Measurements from ENCODE around the gene FOXI1.

FOXI1 gene

DNA sequence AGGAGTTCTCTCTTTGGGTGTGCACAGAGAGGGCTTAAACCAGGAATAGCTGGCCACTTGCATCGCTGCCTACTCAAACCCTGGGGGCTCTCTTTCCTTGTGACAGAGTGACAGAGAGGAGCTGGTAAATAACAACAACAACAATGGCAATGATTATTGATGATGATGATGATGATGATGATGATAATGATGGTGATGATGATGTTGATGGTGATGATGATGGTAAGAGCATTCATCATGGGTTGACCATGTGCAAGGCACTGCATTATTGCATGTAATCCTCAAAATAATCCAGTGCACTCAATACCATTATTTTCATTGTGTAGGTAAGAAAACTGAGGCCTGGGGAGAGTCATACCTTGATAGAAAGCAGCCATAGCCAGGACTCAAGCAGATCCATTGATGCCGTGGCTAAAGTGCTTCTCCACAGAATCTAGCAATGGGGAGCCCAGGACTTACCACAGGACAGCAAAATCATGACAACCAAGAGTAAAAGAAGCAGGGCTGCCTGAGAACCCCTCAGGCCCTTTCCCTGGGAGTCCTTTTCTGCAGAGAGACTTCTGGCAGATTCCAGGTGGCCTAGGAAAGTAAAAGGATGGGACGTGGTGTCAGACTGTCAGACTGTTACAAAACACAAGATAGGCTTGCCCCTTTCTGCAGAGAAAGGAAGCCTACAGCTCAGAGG is 4.8 kb downstream of the FOXI1 start:
- Histone ChIP-seq H3K9me3 (ENCODE audit: control insufficient read depth, low read length) (peaks cover 4% of the 10 kb centered on the region), H3K4me1 (ENCODE audit: control insufficient read depth, insufficient read depth, low read length) (no peaks in the 10 kb centered on the region), H3K4me3 (ENCODE audit: low read length) (no peak overlapping the region), H3K36me3 (ENCODE audit: control insufficient read depth, insufficient read depth, low read length, severe bottlenecking) (no peaks in the 10 kb centered on the region), H3K9ac (ENCODE audit: low read length) (no peak overlapping the region), H3K27me3 (replicated peaks; ENCODE audit: control insufficient read depth, insufficient read depth, low read length) (peaks cover 29% of the 10 kb centered on the region)
- no peak for DNase-seq (ENCODE audit: low read depth)

GRCh38 chr5:170111088-170111785 is 5.5 kb downstream of the FOXI1 start:
- Histone ChIP-seq H3K4me3 (ENCODE audit: low read length) (no peak overlapping the region), H3K27me3 (replicated peaks; ENCODE audit: control insufficient read depth, insufficient read depth, low read length) (peaks cover 29% of the 10 kb centered on the region), H3K4me1 (ENCODE audit: control insufficient read depth, insufficient read depth, low read length) (no peaks in the 10 kb centered on the region), H3K9me3 (ENCODE audit: control insufficient read depth, low read length) (peaks cover 4% of the 10 kb centered on the region), H3K9ac (ENCODE audit: low read length) (no peak overlapping the region), H3K36me3 (ENCODE audit: control insufficient read depth, insufficient read depth, low read length, severe bottlenecking) (no peaks in the 10 kb centered on the region)
- no peak for DNase-seq (ENCODE audit: low read depth)

GRCh38 chr5:170112876-170113521 is 7.3 kb downstream of the FOXI1 start:
- no peak overlapping the region for H3K4me3 ChIP-seq (ENCODE audit: low read length)
- no peak overlapping the region for H3K9ac ChIP-seq (ENCODE audit: low read length)
- H3K4me1 ChIP-seq (ENCODE audit: control insufficient read depth, insufficient read depth, low read length) = no peaks in the 10 kb centered on the region
- H3K27me3 ChIP-seq (replicated peaks; ENCODE audit: control insufficient read depth, insufficient read depth, low read length) = peaks cover 24% of the 10 kb centered on the region
- peaks cover 4% of the 10 kb centered on the region for H3K9me3 ChIP-seq (ENCODE audit: control insufficient read depth, low read length)
- H3K36me3 ChIP-seq (ENCODE audit: control insufficient read depth, insufficient read depth, low read length, severe bottlenecking) = no peaks in the 10 kb centered on the region
- DNase-seq (ENCODE audit: low read depth) = no peak

GRCh38 chr5:170113522-170113900 is 7.8 kb downstream of the FOXI1 start:
- H3K9ac ChIP-seq (ENCODE audit: low read length) = no peak overlapping the region
- peaks cover 21% of the 10 kb centered on the region for H3K27me3 ChIP-seq (replicated peaks; ENCODE audit: control insufficient read depth, insufficient read depth, low read length)
- H3K36me3 ChIP-seq (ENCODE audit: control insufficient read depth, insufficient read depth, low read length, severe bottlenecking) = no peaks in the 10 kb centered on the region
- no peaks in the 10 kb centered on the region for H3K4me1 ChIP-seq (ENCODE audit: control insufficient read depth, insufficient read depth, low read length)
- H3K4me3 ChIP-seq (ENCODE audit: low read length) = no peak overlapping the region
- H3K9me3 ChIP-seq (ENCODE audit: control insufficient read depth, low read length) = peaks cover 4% of the 10 kb centered on the region
- DNase-seq (ENCODE audit: low read depth) = no peak

- H3K4me3 ChIP-seq (ENCODE audit: low read length) = no peak overlapping the region
- no peaks in the 10 kb centered on the region for H3K36me3 ChIP-seq (ENCODE audit: control insufficient read depth, insufficient read depth, low read length, severe bottlenecking)
- DNase-seq (ENCODE audit: low read depth) = no peak
- H3K9ac ChIP-seq (ENCODE audit: low read length) = no peak overlapping the region
- peaks cover 4% of the 10 kb centered on the region for H3K9me3 ChIP-seq (ENCODE audit: control insufficient read depth, low read length)
- no peaks in the 10 kb centered on the region for H3K4me1 ChIP-seq (ENCODE audit: control insufficient read depth, insufficient read depth, low read length)
- peaks cover 15% of the 10 kb centered on the region for H3K27me3 ChIP-seq (replicated peaks; ENCODE audit: control insufficient read depth, insufficient read depth, low read length)
These were observed 8.6 kb downstream of the FOXI1 start for GRCh38 chr5:170114271-170114670.

DNA sequence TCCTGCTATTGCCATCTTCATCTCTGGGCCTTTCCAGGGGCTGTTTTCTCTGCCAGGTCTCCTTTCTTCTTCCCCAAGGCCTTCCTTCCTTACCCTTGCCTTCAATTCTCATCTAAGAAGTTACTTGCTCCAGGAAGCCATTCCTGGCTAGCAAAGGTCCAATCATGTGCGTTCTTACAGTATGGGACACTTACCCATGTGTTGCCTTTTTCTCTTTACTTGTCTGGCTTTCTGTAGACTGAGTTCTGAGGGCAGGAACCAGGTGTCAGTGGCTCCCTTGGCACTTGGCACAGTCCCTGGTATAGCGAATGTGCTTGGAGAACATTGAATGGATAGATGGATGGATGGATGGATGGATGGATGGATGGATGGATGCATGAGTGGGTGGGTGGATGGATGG is 10.2 kb downstream of the FOXI1 start:
- H3K9ac ChIP-seq (ENCODE audit: low read length) = no peak overlapping the region
- peaks cover 1% of the 10 kb centered on the region for H3K4me1 ChIP-seq (ENCODE audit: control insufficient read depth, insufficient read depth, low read length)
- H3K9me3 ChIP-seq (ENCODE audit: control insufficient read depth, low read length) = peaks cover 4% of the 10 kb centered on the region
- no peak overlapping the region for H3K4me3 ChIP-seq (ENCODE audit: low read length)
- no peak for DNase-seq (ENCODE audit: low read depth)
- peaks cover 6% of the 10 kb centered on the region for H3K27me3 ChIP-seq (replicated peaks; ENCODE audit: control insufficient read depth, insufficient read depth, low read length)
- no peaks in the 10 kb centered on the region for H3K36me3 ChIP-seq (ENCODE audit: control insufficient read depth, insufficient read depth, low read length, severe bottlenecking)

DNA sequence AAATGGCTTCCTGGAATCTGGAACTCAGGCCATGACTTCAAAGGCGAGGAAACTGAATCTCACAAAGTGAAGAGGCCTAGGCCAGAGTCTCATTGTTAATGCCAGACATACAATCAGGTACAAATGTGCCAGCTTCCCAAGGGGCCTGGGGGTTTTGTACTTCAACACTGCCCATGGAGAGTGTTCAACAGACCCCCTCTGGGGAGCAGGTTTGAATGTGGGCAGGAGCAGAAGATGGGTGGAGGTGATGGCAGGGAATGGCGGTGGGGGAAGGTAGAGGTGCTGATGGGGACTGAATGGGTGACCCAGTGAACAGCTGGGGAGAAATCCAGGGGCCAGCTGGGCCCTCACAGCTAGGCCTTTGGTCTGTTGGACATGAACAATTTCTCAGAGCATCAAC is 12.0 kb downstream of the FOXI1 start:
- DNase-seq (ENCODE audit: low read depth) = no peak
- Histone ChIP-seq H3K36me3 (ENCODE audit: control insufficient read depth, insufficient read depth, low read length, severe bottlenecking) (no peaks in the 10 kb centered on the region), H3K9me3 (ENCODE audit: control insufficient read depth, low read length) (peaks cover 4% of the 10 kb centered on the region), H3K4me1 (ENCODE audit: control insufficient read depth, insufficient read depth, low read length) (peaks cover 4% of the 10 kb centered on the region), H3K27me3 (replicated peaks; ENCODE audit: control insufficient read depth, insufficient read depth, low read length) (peaks cover 6% of the 10 kb centered on the region), H3K9ac (ENCODE audit: low read length) (no peak overlapping the region), H3K4me3 (ENCODE audit: low read length) (no peak overlapping the region)

- peak; percentile 83 for DNase-seq (ENCODE audit: low read depth)
- Histone ChIP-seq H3K9me3 (ENCODE audit: control insufficient read depth, low read length) (peaks cover 4% of the 10 kb centered on the region), H3K36me3 (ENCODE audit: control insufficient read depth, insufficient read depth, low read length, severe bottlenecking) (no peaks in the 10 kb centered on the region)
These were observed 14.9 kb downstream of the FOXI1 start for GRCh38 chr5:170120576-170120975.

GRCh38 chr5:170121321-170121720 is 15.6 kb downstream of the FOXI1 start:
- H3K9ac ChIP-seq (ENCODE audit: low read length) = peak overlapping the region; percentile 10
- no peaks in the 10 kb centered on the region for H3K27me3 ChIP-seq (replicated peaks; ENCODE audit: control insufficient read depth, insufficient read depth, low read length)
- DNase-seq (ENCODE audit: low read depth) = peak; percentile 63
- no peaks in the 10 kb centered on the region for H3K36me3 ChIP-seq (ENCODE audit: control insufficient read depth, insufficient read depth, low read length, severe bottlenecking)
- peaks cover 4% of the 10 kb centered on the region for H3K4me1 ChIP-seq (ENCODE audit: control insufficient read depth, insufficient read depth, low read length)
- peaks cover 12% of the 10 kb centered on the region for H3K9me3 ChIP-seq (ENCODE audit: control insufficient read depth, low read length)
- H3K4me3 ChIP-seq (ENCODE audit: low read length) = no peak overlapping the region

More at GRCh38 chr5:170120576-170120975, 14.9 kb downstream of the FOXI1 start:
- Histone ChIP-seq H3K9ac (ENCODE audit: low read length) (no peak overlapping the region), H3K4me3 (ENCODE audit: low read length) (no peak overlapping the region), H3K4me1 (ENCODE audit: control insufficient read depth, insufficient read depth, low read length) (peaks cover 4% of the 10 kb centered on the region), H3K27me3 (replicated peaks; ENCODE audit: control insufficient read depth, insufficient read depth, low read length) (no peaks in the 10 kb centered on the region)

DNA sequence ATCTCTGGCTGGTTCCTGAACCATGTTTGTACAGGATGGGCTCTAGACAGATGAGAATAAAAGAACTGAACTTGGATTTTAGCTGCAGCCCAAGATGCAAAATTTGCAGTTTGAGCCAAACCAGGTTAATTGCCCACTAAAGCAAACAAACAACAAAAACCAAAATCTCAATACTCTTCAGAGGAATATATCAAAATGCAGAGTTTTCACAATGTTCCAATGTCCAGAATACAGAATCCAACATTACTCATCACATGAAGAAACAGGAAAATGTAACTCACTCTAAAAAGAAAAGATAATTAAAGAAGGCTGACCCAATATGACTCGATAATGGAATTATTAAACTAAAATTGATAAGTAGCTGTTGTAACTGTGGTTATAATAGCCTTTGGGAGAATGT is 20.4 kb downstream of the FOXI1 start:
- Histone ChIP-seq H3K9ac (ENCODE audit: low read length) (no peak overlapping the region), H3K4me3 (ENCODE audit: low read length) (no peak overlapping the region)

GRCh38 chr5:170126626-170127025 is 20.9 kb downstream of the FOXI1 start:
- Histone ChIP-seq H3K9me3 (ENCODE audit: control insufficient read depth, low read length) (peaks cover 20% of the 10 kb centered on the region), H3K4me3 (ENCODE audit: low read length) (no peak overlapping the region), H3K4me1 (ENCODE audit: control insufficient read depth, insufficient read depth, low read length) (no peaks in the 10 kb centered on the region), H3K36me3 (ENCODE audit: control insufficient read depth, insufficient read depth, low read length, severe bottlenecking) (no peaks in the 10 kb centered on the region), H3K27me3 (replicated peaks; ENCODE audit: control insufficient read depth, insufficient read depth, low read length) (peaks cover 4% of the 10 kb centered on the region), H3K9ac (ENCODE audit: low read length) (no peak overlapping the region)
- DNase-seq (ENCODE audit: low read depth) = no peak

More for the DNA sequence above, 20.4 kb downstream of the FOXI1 start:
- Histone ChIP-seq H3K27me3 (replicated peaks; ENCODE audit: control insufficient read depth, insufficient read depth, low read length) (peaks cover 4% of the 10 kb centered on the region), H3K36me3 (ENCODE audit: control insufficient read depth, insufficient read depth, low read length, severe bottlenecking) (no peaks in the 10 kb centered on the region), H3K9me3 (ENCODE audit: control insufficient read depth, low read length) (peaks cover 20% of the 10 kb centered on the region), H3K4me1 (ENCODE audit: control insufficient read depth, insufficient read depth, low read length) (peaks cover 1% of the 10 kb centered on the region)
- DNase-seq (ENCODE audit: low read depth) = no peak

All from adipocyte (in vitro differentiated cells).